Stimulated activated CD4-positive, alpha-beta T cell treated with anti-CD3 and anti-CD28 coated beads, TNF-alpha, amount 100 ng/mL, for 4 hours (primary cell): ENCODE results near the gene NDUFA12.

ENCODE experiments used
- DNase-seq, 3 experiments: peaks; one replicate each; pipeline ENCODE4 v3.0.0-alpha.2; 2020; ENCODE audit warnings: low read depth in 3 of 3

NDUFA12 gene

GRCh38 chr12:94980577-94980976 lies 22.9 kb downstream of the NDUFA12 start:
- no peak for DNase-seq

- no peak for DNase-seq
These were observed 23.6 kb downstream of the NDUFA12 start for GRCh38 chr12:94979941-94980340.

DNA sequence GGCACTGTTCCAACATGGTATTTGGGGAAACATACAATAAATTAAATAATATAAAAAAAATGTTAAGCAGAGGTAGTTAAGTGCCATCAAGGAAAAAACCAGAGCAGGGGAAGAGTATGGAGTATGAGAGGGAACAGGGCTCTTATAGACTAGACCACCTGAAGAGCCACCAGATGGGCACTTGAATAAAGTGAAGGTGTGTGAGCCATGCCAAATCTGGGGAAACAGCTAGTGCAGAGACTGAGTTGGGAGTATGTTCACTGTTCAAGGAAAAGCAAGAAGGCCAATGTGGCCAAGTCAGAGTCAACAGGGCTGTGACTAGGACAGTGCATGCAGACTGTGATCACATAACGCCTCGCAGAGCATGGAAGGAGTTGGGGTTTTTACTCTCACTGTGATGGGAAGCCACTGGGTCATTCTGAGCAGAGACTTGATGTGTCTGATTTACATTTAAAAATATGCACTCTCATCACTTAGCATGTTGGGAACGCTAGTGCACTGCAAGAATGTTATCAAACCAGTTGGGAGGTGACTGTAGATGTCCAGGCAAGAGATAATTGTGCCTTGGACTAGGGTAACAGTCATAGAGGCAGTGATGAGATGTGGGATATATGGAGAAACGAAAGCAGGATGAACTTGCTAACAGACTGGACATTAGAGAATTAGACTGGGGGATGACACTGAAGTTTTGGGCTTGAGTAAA lies 25.6 kb downstream of the NDUFA12 start:
- no peak for DNase-seq

DNA sequence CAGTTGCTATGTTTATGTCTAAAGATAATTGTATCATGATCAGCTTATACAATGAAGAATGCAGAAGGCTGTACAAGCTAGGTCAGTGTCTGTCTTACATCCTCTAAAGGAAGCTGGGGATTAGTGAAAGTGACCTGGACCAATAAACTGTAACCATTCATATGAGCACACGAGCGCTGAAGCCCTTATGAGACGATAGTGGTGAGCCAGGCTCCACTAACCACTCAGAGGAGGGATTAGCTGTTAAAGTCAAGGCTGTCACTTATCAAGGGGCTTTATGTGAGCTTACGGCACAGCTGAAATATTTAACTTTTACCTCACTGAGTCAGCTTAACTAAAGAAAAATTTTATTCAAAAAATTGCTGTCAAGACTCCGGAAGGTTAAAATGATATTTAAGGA lies 30.3 kb downstream of the NDUFA12 start:
- no peak for DNase-seq

- no peak for DNase-seq
These were observed 30.7 kb downstream of the NDUFA12 start for GRCh38 chr12:94972795-94973194.

DNA sequence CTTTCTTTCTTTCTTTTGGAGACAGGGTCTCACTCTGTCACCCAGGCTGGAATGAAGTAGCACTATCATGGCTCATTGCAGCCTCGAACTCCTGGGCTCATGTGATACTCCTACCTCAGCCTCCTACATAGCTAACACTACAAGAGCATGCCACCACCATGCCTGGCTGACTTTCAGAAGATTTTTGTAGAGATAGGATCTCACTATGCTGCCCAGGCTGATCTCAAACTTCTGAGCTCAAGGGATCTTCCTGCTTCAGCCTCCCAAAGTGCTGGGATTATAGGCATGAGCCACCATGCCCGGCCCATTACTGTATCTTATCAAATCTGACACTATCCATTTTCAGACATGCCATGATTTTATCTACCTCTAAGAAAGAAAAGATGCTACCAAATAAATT lies 31.6 kb downstream of the NDUFA12 start:
- DNase-seq: no peak

GRCh38 chr12:94970560-94970959 lies 32.9 kb downstream of the NDUFA12 start:
- no peak for DNase-seq

GRCh38 chr12:94969424-94969823 lies 34.1 kb downstream of the NDUFA12 start:
- no peak for DNase-seq

DNA sequence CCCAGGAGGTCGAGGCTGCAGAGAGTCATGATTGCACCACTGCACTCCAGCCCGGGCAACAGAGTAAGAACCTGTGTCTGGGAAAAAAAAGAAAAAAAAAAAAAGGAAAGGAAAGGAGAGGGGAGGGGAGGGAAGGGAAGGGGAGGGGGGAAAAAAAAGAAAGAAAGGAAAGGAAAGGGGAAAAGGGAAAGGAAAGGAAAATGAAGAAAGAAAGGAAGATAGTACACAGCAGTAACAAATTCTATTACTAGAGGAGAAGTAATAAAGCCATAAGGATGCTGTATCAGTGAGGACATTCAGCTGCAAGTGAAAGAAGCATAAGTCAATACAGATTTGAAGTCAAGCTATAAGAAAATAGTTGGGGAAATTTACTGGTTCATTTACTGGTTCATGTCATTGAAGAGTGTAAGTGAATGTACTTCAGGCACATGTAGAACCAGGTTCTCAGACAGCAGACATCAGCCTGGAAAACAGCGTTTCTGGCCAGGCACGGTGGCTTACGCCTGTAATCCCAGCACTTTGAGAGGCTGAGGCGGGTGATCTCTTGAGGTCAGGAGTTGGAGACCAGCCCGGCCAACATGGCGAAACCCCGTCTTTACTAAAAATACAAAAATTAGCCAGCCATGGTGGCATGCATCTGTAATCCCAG lies 37.4 kb downstream of the NDUFA12 start:
- no peak for DNase-seq

GRCh38 chr12:94963649-94964048 lies 39.8 kb downstream of the NDUFA12 start:
- DNase-seq: no peak

DNA sequence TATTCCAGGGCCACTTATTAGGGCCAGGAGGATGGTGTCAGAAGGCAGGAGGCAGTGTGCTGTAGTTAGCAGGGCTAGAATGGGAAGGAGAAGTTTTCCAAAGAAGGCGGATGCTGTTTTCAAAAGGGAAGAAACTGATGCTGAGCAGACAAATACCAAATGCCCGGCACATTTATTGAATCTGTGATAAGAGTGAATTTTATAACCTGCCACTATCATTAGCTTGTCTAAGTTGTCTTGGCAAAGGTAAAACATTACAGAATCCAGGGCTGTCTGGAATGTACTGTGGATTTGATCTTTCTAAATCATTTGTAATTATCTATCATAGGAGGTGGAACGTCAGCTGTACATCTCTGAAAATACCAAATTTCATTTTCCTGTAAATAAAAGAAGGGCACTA lies 40.8 kb downstream of the NDUFA12 start:
- DNase-seq: no peak

DNA sequence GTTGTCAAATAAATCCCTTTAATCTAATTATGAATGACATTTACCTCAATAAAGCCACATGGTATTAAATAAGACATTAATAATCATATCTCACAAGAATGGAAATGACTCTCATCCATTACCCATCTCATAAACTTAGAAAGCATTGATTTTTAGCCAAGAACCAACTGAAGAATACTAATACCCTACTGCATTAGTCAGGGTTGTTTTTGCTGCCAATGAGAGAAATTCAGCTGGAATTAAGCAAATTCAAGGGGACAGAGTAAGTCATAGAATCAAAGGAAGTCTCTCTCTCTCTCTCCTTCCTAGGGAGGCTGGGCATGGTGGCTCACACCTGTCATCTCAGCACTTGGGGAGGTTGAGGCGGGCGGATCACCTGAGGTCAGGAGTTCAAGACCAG lies 41.6 kb downstream of the NDUFA12 start:
- no peak for DNase-seq

- no peak for DNase-seq
These were observed 42.2 kb downstream of the NDUFA12 start for GRCh38 chr12:94961256-94961824.

DNA sequence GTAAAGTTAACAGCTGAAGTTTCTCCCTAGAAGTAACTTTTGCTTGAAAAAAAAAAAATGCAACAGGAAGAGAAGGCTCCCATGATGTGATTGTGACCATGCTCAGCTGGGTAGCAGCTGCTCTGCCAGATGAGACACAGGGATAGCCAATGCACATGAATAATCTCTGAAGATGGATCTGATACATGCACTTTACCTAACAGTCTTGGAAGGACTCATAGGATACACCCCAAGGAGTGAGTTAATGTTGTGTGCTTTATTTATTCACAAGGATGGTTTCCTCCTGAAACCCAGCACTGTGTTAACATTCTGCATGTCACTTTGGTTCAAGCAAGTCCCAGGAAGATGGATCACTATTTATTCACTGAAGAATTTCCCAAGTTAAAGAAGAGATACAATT lies 46.5 kb downstream of the NDUFA12 start:
- DNase-seq: no peak

- no peak for DNase-seq
These were observed 48.4 kb downstream of the NDUFA12 start for GRCh38 chr12:94954948-94955592.

DNA sequence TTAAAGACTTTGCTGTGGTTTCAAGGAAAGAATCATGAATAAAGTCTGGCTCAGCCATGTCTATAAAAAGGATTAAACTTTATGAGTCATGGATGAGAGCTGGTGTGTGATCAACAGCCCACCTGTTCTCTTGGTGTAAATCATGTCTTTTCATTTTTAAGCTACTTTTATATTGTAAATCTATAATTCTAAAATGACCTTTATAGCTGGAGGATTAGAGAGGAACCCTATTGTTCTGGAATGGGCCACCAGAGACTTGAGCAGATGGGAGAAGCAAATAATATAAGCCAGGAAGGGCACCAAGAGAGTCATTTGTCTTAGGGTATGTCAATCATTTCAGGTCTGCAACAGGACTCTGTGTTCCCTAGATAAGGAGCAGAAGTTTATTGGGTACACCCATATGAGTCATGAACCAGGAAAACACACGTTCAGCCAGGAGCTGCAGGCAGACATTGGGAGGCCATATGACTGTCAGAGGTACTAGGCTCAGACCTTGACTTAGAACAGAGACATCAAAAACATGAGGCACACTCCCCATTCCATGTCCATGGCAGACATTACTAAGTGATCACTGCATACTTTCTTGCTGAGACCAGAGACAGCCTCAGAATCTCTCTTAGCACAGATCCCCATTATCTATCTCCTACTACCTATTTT lies 49.3 kb downstream of the NDUFA12 start:
- no peak for DNase-seq

DNA sequence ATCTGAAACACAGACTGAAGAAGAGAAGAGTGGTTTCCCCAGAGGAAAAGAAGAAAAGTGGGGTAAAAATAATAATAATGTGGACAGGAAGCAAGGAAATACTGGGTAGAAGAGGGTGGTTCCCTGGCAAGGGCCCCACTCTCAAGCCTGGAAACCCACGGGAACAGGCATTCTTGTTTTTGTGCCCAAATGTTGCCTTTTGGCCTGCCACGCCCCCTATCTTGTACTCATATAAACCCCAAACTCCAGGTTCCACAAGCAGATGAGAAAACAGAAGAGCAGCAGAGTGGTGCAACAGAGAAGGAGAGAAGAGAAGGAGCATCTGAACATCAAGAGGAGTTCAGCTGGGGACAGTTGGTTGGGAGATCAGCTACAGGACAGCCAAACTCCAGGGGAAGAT lies 51.2 kb downstream of the NDUFA12 start:
- DNase-seq: no peak

- no peak for DNase-seq
These were observed 52.2 kb downstream of the NDUFA12 start for GRCh38 chr12:94951071-94951934.

GRCh38 chr12:94948232-94948810 lies 55.2 kb downstream of the NDUFA12 start:
- DNase-seq: no peak

DNA sequence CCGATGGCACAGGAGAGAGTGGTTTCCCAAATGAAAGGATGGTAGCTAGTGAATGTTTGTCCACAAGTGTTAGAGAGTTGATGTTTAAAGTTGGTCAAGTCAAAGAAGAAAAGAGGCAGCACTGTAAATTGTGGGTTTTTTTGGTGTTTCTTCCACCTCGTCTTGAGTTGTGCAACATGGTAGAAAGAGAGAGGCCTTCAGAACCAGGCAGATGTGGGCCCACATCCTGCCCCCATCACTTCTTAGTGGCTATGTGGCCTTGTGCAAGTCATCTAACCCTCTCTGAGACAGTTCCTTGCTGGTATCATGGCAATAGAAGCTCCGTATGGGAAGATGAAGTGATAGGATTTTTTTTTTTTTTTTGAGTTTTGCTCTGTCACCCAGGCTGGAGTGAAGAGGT lies 60.8 kb downstream of the NDUFA12 start:
- DNase-seq: no peak

- DNase-seq: peak in 1 of 3 experiments; percentile 2
These were observed 62.0 kb downstream of the NDUFA12 start for GRCh38 chr12:94941440-94941862.
